Body of pancreas (tissue), 4 donors: ENCODE measurements around the gene RHOBTB1. TPM values are rescaled to one million over a fixed set of nuclear protein-coding genes. Genes with fewer than 3 reads are reported as not detected.

ENCODE experiments used
- ATAC-seq: fragments of 150-250 bp; one replicate; pipeline ENCODE4 v1.9.1; 2016
- DNase-seq, 4 donors: peaks; one replicate each; pipeline ENCODE4 v3.0.0-alpha.2; 2019
- H3K27ac ChIP-seq, 4 donors: fragments of 200-600 bp; sonication (generic); 1 replicate in 3 of 4; 2 replicates in 1 of 4; pipeline versions ENCODE4 v1.5.1 to v1.6.1; 2016 to 2019; ENCODE audit warnings: mild to moderate bottlenecking in 1 of 4, mixed read lengths in 1 of 4, moderate library complexity in 1 of 4
- H3K27me3 ChIP-seq, 2 donors: fragments of 200-600 bp; sonication (generic); one replicate each; pipeline ENCODE4 v1.6.0; 2016; ENCODE audit warnings: mild to moderate bottlenecking in 1 of 2
- H3K36me3 ChIP-seq, 2 donors: fragments of 200-600 bp; sonication (generic); replicated peaks in 1 of 2; 2 replicates each; pipeline ENCODE4 v1.5.1; 2016; ENCODE audit warnings: low read depth in 2 of 2; ENCODE audit not compliant: insufficient read depth in 1 of 2
- H3K4me1 ChIP-seq: fragments of 200-600 bp; sonication (generic); one replicate; pipeline ENCODE4 v1.6.0; 2016
- H3K4me3 ChIP-seq, 2 donors: fragments of 200-600 bp; sonication (generic); 1 replicate in 1 of 2; 2 replicates in 1 of 2; pipeline ENCODE4 v1.5.1; 2016 to 2019
- H3K9me3 ChIP-seq, 3 donors: fragments of 200-600 bp; sonication (generic); 1 replicate in 2 of 3; 2 replicates in 1 of 3; pipeline ENCODE4 v1.5.1; 2016
- CTCF ChIP-seq, 7 experiments: fragments of 450-650 bp in 4 of 7; fragments of 200-600 bp in 3 of 7; sonication (generic) in 3 of 7; IDR thresholded peaks; one replicate each; pipeline ENCODE4 v1.5.1; 2016 to 2019; ENCODE audit warnings: antibody characterized with exemption in 7 of 7
- POLR2A ChIP-seq, 3 donors: fragments of 450-650 bp; IDR thresholded peaks; one replicate each; pipeline ENCODE4 v1.6.1; 2016; ENCODE audit warnings: antibody characterized with exemption in 3 of 3, mild to moderate bottlenecking in 2 of 3
- WGBS, 2 donors: methylation state at CpG; one replicate each; pipeline ENCODE4 v1.1.5; 2017; 5-methylcytosine and 5-hydroxymethylcytosine counted together
- intact Hi-C: fragments of 100-400 bp; cut with DNase I; formaldehyde crosslinking; loops from one replicate; pipeline ENCODE4 v1.15.1; 2023
- total RNA-seq, 2 donors: library from RNA; depleted of rRNA; stranded (reverse); fragments of >200 nt; gene quantifications; one replicate each; pipeline ENCODE4 v1.1.0, GENCODE V29; 2016

RHOBTB1 gene
- total RNA-seq, 2 donors from 2014 or later = 5.9 to 12.2 TPM

DNA sequence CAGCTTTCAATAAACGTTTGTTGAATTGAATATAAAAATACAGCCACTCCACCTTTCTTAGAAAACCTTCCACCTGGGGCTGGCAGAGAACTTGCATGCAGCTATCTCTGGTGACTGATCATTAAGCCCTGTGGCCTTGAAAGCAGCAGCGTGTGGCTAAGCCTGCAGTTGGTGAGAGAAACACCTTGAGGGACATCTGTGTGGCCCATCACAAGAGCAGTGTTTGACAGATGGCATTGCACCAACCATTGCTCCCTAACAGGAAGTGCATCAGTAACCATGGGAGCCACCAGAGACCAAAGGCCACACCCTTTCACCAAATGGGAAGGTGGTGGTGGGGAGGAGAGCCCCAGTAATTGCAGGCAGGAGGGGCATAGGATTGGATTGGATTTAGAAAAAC, 22.4 kb downstream of the RHOBTB1 start:
- intact Hi-C loops = no loop called here

DNA sequence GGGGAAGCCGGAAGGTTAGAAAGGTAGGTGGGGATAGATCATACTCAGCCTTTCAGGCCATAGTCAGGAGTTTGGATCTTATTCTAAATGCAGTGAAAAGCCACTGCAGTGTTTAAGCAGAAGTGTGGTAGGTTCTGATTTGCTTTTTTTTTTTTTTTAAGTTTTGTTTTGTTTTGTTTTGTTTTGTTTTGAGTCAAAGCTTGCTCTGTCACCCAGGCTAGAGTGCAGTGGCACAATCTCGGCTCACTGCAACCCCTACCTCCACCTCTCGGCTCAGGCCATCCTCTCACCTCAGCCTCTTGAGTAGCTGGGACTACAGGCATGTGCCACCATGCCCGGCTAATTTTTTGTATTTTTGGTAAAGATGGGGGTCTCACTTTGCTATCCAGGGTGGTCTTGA, 23.5 kb downstream of the RHOBTB1 start:
- Histone ChIP-seq H3K4me1 (peaks cover 5% of the 10 kb centered on the region), H3K9me3 (no peaks in the 10 kb centered on the region), H3K27me3 (no peaks in the 10 kb centered on the region), H3K4me3 (no peak overlapping the region), H3K36me3 (no peaks in the 10 kb centered on the region), H3K27ac (no peak overlapping the region)
- intact Hi-C loops = no loop called here
- DNase-seq = no peak
- ATAC-seq = no peak
- TF ChIP-seq POLR2A (IDR thresholded peaks at IDR 0.05) = no peak
- no peak for TF ChIP-seq CTCF (IDR thresholded peaks at IDR 0.05)
- 96 to 97% methylated on average over 4 of the region's 4 CpGs for WGBS, 2 donors

More for the DNA sequence above, 22.4 kb downstream of the RHOBTB1 start:
- Histone ChIP-seq H3K9me3 (no peaks in the 10 kb centered on the region), H3K27me3 (no peaks in the 10 kb centered on the region), H3K27ac (peak overlapping the region in 1 of 4 donors; percentile 40), H3K4me3 (no peak overlapping the region), H3K36me3 (no peaks in the 10 kb centered on the region), H3K4me1 (peaks cover 5% of the 10 kb centered on the region)
- DNase-seq (peak; percentile 59 to 82 (median 72)), ATAC-seq (peak; percentile 92)
- no peak for TF ChIP-seq POLR2A (IDR thresholded peaks at IDR 0.05)
- TF ChIP-seq CTCF (IDR thresholded peaks at IDR 0.05) = no peak
- 26 to 33% methylated on average over 2 of the region's 2 CpGs for WGBS, 2 donors

- Histone ChIP-seq H3K4me1 (peaks cover 5% of the 10 kb centered on the region), H3K4me3 (no peak overlapping the region), H3K36me3 (no peaks in the 10 kb centered on the region), H3K27me3 (no peaks in the 10 kb centered on the region), H3K9me3 (no peaks in the 10 kb centered on the region), H3K27ac (no peak overlapping the region)
- ATAC-seq = no peak
- intact Hi-C loops = no loop called here
- 85 to 92% methylated on average over 2 of the region's 2 CpGs for WGBS, 2 donors
- TF ChIP-seq POLR2A (IDR thresholded peaks at IDR 0.05) (no peak), CTCF (IDR thresholded peaks at IDR 0.05) (no peak)
- no peak for DNase-seq
These were observed 24.4 kb downstream of the RHOBTB1 start for GRCh38 chr10:60919551-60919950.

DNA sequence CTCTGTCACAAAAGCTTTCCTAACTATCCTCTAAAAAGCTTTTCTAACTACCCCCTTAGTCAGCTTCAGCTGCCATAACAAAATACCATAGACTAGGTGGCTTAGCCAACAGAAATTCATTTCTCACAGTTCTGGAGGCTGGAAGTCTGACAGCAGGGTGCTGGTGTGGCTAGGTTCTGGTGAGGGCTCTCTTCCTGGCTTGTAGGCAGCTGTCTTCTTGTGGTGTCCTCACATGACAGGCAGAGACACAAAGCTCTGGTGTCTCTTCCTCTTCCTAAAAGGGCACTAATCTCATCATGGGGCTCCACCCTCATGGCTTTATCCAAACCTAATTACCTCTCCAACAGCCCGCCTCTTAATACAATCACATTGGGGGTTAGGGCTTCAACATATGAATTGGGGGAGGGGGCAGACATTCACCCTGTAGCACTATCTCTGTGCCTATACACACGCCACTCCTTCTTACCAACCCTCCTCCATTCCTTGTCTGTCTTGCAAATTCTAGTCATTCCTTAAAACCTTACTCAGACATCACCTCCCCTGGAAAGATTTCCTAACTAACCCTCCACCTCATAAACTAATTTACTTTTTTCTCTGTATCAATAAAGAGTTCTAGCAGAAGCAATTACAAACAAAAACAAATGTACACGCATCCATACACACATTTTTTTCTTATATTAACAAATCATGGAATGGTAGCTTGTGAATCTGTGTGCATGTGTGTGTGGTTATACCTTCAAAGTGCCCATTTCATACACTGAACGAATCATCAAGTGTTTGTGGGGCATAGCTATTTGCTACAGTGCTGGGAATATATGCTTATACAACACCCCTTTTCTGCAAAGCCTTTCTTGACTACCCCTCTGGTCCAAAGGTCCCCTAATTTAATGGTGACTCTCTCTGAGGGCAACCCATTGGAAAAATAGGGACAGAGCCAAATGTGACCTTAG, 26.4 kb downstream of the RHOBTB1 start:
- no peak for ATAC-seq
- Histone ChIP-seq H3K36me3 (no peaks in the 10 kb centered on the region), H3K4me1 (peaks cover 5% of the 10 kb centered on the region), H3K9me3 (no peaks in the 10 kb centered on the region), H3K4me3 (no peak overlapping the region), H3K27me3 (no peaks in the 10 kb centered on the region), H3K27ac (no peak overlapping the region)
- intact Hi-C loops = no loop called here
- TF ChIP-seq POLR2A (IDR thresholded peaks at IDR 0.05) (no peak), CTCF (IDR thresholded peaks at IDR 0.05) (no peak)
- WGBS, 2 donors = 90 to 96% methylated on average over 4 of the region's 4 CpGs
- no peak for DNase-seq
